HG02943 (cell line): ENCODE results near the gene DNAH6.

Source experiments
- ATAC-seq: cut with Tn5 transposase; IDR thresholded peaks from one replicate; pipeline ENCODE4 v1.9.1; 2021; ENCODE audit warnings: mild to moderate bottlenecking, low read depth, moderate library complexity; ENCODE audit not compliant: unreplicated experiment

DNAH6 gene

DNA sequence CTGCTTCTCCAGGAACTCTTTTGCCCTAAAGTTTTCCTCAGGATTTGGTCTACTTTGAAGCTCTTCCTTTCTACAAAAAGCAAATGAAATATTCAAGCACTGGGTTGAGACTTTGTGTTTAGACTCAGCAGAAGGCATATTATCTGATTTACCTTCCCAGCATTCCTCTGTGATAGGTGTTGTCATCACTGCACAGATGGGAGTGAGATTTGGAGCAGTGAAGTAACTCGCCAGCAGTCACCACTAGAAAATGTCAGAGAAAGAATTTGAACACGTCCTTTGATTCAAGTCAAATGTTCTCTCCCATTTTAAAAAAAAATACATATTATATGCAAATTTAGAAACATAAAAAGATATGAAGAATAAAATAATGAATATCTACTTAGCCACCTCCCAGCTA is 112.2 kb downstream of the DNAH6 start:
- ATAC-seq = no peak

DNA sequence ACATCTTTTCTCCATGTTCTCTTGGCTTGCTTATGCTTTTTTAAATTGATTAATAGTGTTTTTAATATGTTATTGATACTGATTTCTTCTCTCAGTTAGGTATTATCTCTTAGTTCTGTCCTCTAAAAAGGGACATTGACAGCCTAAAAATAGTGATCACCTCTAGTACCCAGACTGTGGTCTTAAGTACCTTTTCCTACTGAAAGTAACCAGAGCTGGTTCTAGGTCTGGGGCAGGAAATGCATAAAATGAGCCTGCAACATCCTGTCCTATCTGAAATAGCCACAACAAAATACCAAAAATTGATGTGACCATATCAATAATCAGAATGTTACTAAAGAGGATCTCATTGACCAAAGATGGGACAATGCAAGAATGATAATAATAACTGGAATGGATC is 113.3 kb downstream of the DNAH6 start:
- ATAC-seq = no peak

DNA sequence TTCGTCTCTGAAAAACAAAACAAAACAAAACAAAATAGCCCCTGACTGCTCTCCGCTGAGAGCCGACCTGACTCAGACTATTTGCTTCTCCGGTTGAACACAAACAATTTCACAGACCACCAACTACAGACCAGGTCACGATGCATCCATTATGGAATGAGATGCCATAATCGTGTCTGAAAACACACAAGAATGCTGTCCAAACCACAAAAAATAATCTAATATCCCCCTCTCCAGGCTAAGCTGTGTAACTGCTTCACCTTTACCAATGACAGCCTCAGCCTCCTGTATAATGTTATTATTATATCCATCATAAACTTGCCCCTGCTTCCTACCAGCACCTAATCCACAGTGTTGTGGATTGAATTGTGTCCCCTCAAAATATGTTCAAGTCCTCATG is 114.7 kb downstream of the DNAH6 start:
- no peak for ATAC-seq

DNA sequence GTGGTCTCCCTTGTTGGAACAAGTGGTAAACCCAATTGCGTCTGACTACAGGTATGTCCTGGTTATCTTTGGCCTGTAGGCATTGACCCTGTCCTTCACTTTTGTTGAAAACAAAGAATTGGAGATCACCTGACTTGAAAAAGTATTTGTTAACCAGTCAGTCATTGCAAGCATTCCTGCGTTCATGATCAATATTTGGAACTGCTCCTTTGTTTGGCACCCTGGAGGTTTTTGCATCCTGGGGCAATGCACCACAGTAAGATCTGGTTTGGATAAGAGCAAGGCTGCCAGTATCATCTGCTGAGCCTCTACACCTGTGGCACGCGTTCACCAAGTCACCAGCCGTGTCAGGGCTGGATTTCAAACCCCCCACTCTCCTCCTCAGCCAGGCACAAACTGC is 115.7 kb downstream of the DNAH6 start:
- no peak for ATAC-seq

DNA sequence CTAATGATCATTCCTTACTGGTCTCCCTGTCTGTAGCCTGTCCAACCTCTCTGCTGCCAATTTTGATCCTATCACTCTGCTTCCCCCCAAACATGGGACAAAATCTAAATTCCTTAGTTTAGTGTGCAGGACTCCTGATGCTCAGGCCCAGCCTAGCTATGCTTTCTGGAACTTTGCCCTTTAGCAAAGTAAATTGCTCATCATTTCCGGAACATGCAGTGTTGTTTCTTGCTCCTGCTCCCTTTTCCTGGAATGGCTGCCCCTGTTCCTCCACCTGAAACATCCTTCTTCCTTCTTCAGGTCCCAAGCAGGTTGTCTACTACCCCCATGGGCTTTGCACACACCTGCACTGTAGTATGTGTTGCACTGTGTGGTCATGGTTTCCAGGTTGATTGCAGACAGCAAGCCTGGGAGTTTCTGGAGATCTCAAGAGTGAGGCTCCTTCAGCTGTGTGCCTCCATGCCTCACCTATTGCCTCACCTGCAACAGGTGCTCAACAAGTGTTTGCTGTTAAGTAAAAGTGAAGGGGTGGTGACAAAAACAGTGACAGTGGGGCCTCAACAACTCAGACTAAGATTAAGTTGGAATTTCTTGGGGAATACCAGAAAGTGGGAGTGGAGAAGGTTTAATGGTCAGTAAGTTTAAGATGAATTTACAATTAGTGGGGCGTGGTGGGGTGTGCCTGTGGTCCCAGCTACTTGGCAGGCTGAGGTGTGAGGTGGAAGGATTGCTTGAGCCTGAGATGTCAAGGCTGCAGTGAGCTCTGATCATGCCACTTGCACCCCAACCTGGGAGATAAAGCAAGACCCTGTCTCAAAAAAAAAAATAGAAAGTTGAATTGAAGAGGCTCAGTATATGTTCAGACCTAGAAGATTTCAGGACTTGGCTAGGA is 120.0 kb downstream of the DNAH6 start:
- no peak for ATAC-seq

DNA sequence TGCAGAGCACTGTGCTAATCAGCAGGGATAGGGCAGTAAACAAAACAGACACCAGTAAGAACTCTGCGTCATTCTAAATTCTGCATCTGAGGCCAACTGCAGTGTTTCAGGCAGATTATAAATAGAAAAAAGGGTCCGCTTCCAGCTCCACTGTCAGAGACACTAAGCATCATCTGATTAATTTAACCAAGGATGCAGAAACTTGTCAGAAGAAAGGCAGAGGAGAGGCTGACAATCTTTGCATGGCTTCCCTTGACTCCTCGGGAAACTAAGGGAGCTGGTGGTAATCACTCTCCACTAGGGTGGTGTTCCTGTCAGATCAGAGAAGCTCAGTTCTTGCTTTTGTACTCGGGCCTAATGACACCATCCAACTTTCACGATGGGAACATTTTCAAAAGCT is 123.5 kb downstream of the DNAH6 start:
- ATAC-seq = no peak

DNA sequence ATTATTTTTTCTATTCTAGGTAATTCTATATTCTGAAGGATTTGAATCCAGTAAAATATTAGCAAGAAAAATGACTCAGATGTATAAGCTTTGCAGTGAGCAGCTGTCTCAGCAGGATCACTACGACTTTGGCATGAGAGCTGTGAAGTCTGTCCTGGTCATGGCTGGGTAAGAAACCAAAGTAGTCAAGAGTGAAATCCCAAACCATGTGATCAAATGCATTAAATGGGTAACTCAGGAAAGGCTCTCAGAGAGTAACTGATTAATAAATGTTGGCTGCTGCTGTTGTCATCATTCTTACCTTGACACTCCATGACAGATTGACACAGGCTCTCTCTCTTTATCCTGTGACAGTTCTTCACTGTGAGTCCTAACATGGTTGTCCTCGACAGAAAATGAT is 124.1 kb downstream of the DNAH6 start:
- ATAC-seq = no peak

DNA sequence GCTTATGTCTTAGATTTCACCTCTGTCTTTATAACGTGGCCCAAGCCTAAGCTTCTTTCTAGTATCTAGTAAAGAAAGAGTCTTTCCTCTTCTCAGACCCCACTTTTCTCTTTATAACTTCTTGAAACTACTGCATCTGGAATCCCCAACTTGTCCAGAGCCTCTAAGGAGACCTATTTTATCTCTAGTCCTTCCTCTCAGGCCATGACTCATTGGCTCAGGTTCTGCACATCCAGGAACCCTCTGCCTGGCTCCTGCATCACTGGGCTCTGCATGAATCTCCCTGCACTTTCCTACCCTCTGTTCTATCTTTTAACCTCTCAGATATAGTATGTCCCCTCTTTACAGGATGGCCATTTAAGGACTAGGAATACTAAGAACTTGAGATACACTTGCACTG is 124.7 kb downstream of the DNAH6 start:
- no peak for ATAC-seq

DNA sequence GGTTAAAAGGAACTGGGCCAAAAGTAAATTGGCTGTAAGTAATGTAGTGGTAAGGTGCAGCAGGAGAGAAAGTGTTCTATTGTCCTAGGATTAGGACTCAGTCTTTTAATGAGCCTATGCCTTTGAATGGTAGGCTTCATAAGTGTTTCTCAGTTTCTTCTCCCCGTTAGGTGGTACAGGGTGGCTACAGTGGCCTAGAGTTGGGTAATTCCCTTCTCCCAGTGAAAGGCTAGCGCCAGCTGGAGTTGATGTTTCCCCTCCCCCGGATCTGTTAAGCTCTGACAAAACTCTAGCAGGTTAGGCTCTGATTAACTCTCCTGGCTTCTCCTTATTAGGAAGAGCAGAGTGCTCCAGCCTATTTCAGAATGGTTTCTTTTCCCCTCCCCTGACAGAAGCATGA is 127.7 kb downstream of the DNAH6 start:
- no peak for ATAC-seq

DNA sequence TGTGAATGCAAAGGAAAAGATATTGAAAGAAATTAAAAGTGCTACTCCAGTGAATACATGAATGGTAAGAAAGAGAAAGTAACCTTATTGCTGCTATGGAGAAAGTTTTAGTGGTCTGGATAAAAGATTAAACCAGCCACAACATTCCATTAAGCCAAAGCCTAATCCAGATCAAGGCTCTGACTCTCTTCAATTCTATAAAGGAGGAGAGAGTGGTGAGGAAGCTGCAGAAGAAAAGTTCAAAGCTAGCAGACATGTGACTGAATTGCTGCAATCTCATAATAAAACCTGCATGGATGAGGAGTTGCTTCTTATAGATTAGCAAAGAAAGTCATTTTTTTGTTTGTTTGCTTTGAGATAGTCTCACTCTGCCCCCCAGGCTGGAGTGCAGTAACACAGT is 130.2 kb downstream of the DNAH6 start:
- ATAC-seq = no peak

DNA sequence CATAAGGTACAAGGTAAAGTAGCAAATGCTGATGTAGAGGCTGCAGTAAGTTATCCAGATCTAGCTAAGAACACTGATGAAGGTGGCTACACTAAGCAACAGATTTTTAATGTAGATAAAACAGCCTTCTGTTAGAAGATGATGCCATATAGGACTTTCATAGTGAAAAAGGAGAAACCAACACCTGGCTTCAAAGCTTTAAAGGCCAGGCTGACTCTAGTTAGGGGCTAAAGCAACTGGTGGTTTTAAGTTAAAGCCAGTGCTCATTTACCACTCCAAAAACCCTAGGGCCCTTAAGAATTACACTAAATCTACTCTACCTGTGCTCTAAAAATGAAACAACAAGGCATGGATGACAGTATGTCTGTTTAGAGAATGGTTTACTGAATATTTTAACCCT is 131.0 kb downstream of the DNAH6 start:
- ATAC-seq = no peak

DNA sequence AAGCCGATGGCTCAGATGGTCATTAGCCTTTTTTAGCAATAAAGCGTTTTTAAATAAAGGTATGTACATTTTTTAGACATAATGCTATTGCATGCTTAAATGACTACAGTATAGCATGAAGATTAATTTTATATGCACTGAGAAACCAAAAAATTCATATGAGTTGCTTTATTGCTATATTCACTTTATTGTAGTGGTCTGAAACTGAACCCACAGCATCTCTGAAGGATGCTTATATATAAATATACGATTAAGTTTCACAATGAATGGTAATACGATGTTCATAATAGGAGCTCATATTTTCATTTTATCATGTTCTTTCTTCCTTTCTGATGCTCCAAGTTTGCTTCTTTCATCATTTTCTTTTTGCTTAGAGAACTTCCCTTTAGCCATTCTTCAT is 132.8 kb downstream of the DNAH6 start:
- ATAC-seq = no peak

DNA sequence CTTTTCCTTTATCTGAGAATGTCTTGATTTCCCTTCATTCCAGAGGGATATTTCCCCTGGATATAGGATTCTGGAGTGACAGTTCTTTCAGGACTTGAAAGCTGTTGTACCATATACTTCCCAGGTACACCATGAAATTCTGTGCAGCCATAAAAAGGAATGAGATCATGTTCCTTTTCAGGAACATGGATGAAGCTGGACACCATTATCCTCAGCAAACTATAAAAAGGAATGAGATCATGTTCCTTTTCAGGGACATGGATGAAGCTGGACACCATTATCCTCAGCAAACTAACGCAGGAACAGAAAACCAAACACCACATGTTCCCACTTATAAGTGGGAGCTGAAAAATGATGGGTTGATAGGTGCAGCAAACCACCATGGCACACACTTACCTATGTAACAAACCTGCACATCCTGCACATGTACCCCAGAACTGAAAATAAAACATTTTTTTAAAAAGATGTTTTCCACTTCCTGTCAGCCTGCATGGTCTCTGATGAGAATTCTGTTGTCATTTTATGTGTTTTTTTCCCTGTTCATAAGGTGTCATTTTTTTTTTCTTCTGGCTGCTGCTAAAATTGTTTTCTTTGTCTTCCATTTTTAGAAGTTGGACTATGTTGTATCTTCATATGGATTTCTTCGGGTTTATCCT is 133.3 kb downstream of the DNAH6 start:
- no peak for ATAC-seq

DNA sequence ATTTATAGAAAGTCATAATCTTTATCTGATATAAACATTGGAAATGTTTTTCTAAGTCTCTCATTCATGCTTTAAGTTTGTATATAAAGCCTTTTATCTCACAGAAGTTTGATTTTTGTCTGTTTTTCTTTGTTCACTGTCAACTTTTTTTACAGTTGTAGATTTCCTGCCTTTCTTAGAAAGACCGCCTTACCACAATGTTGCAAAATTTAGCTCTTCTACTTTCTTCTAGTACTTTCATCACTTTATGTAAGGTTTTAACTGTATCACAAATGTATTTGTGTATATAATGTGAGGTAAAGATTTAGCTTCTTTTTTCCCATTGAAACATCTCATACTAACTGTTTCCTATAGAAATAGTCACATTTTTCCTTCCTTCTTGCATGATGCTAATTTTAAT is 136.1 kb downstream of the DNAH6 start:
- ATAC-seq = no peak

DNA sequence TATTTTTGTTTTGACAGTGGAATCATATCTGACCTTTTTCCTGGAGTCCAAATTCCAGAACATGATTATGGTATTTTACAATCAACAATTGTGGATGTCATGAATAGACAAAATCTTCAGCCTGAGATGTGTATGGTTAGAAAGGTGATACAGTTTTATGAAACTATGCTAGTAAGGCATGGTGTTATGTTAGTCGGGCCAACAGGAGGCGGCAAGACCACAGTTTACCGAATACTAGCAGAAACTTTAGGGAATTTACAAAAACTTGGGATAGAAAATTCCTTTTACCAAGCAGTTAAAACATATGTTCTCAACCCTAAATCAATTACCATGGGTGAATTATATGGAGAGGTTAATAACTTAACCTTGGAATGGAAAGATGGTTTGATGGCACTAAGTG is 137.0 kb downstream of the DNAH6 start:
- ATAC-seq = no peak

DNA sequence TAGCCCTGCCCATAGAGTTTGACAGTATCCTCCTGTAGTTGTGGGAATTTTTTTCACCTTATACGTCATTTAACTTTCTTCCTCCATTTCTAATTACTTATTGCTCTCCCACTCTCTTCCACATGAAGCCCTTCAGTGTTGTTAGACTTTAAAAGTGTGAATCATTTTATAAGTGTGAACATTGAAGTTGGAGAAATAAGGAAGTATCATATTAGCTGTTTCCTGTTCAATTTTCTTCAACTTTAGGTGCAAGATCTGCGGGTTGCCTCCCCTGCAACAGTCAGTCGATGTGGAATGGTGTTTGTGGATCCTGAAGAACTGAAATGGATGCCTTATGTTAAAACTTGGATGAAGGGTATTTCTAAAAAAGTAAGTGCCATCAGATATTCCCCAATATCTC is 138.1 kb downstream of the DNAH6 start:
- no peak for ATAC-seq

DNA sequence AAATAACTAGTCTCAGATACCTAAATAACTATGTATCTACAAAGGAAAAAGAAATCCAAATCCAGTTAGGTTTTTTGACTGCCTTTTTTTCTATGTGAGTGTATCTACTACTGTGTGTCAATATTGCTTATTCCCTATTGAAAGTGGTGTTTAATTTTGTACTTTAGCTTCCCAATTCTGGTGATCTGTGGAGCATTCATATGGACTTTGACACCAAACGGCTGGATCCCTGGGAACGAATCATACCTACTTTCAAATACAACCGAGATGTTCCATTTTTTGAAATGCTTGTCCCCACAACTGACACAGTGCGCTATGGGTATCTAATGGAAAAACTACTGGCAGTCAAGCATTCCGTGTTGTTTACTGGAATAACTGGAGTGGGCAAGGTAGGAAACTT is 152.8 kb downstream of the DNAH6 start:
- no peak for ATAC-seq

DNA sequence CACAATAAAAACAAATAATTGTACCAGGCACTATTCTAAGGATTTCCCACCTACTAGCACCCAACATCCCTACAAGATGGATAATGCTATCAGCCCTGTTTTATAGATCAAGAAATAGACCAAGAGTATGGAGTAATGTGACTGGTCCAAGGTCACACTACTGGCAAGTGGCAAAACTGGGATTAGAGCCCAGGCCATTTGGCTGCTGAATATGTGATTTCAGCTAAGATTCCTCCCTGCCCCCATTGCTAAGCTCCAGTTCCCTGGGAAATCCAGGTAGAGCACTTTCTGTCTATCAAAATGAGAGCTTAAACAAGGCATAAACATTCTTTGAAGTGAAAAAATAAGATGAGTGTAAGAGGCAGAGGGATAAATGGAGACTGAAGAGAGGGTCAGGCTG is 157.8 kb downstream of the DNAH6 start:
- ATAC-seq = no peak

DNA sequence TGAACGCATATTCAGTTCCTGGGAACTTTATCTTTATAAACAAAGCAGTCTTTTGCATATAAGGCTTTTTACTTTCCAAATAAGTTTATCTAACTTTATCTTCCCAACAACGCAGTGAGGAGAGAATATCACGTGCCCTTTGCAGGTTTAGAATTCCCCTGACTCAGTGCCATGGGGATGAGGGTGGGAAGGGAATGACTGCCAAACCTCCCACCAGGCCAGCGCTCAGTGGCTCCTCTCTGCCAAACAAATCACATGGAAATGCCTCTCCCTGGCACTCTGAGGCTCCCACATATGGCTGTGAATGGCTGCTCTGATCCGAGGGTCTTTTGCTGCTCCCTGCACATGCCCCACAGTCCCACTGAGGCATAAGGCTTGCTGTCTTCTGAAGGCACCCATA is 158.3 kb downstream of the DNAH6 start:
- ATAC-seq = no peak

DNA sequence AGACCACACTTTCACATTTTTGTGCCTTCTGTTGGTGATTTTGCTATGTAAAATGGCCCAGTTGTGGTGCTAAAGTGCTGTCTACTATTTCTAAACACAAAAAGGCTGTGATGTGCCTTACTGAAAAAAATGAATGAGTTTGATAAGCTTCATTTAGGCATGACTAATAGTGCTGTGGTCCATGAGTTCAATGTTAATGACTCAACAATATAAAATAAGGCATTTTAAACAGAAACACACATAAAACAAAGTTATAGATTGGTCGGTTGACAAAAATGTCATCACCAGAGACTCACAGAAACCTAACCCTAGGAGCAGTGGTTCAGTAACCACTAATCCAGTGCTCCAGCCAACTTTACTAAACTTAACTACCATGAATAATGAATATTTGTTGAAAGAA is 160.0 kb downstream of the DNAH6 start:
- no peak for ATAC-seq

DNA sequence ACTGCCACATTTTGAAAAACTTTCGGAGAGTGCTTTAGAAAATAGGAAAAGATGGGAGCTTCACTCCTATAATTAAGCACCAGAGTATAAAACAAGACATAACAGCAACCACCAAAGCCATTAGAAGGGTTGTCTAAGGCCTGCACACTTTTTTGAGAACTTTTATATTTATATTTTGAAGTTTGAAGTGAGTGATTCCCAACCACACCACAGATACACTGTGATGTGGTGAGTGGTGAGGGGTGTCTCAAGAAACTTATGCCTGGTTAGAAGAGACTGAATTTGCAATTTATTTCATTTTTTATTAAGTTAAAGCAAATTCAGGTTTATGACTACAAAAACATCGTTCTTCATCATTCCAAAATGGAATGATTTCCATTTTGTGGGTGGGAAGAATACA is 161.9 kb downstream of the DNAH6 start:
- no peak for ATAC-seq

DNA sequence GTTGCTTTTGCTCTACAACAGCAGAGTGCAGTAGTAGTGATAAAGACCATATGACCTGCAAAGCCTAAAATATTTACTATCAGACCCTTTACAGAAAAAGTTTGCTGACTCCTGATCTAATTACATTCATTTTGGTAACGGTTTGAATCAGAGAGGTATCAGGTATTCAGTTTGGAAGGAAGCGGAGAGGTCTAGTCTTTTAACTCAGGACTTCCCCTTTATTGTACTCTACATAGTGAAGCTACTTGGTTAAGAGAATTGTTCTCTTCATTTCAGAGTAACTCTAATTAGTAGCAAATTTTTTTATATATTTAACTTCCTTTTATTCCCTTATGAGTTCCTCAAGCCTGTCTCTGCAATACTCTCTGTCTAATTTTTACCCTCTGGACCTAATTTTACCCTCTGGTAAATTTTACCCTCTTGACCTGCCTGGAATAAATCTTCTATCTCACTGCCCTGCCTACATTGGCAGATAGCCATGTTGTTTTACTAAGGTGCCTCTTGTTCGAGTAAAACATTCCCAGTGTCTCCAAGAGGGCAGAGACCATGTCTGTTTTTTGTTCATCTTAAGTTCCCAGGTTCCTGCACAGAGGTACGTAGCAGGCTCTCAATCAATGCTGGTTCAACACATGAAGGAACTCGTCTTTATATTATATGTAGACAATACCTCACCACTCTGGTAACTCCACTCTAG is 170.6 kb downstream of the DNAH6 start:
- no peak for ATAC-seq
